Measurements from ENCODE around the gene WEE1.

WEE1 gene

DNA sequence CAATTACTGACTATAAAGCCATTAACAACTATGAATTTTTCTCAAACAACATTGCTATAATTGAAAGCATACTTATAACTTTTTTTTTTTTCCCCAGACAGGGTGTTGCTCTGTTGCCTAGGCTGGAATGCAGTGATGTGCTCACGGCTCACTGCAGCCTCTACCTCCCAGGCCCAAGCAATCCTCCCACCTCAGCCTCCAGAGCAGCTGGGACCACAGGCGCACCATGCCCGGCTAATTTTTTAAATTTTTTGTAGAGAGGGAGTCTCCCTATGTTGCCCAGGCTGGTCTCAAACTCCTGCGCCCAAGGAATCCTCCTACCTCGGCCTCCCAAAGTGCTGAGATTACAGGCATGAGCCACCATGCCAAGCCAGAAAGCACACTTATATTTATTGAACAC is 6.1 kb upstream of the WEE1 start:
- no peak for DNase-seq

DNA sequence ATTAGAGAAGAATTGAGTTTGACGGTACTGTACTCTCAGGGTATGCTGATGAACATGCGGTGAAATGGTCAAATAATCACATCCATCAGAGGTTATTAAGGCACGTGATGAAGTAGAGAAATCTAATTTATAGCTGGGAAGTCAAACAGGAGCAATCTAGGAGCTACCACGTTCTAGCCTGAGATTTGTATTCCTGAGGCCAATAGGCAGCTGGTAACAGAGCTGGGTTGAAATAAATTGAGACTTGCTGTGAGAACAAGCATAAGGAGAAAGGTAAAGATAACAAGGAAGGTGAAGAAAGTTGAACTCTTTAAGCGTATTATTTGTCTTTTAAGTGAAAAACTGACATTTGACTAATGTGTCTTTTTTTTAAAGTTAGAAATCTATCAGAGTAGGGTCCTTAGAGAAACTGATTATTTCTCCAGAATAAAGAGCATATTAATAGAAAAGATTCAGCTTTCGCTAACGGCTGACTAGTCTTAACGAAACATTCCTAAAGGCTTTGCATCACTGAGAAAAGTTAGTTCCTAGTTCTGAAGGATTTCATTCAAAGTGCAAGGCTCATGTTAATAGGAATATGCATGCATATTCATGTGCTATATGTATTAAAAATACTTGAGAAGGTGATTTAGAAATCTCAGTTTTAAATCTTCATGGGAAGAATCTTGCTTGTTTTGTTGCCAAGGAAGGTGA is 5.2 kb upstream of the WEE1 start:
- DNase-seq = no peak

- DNase-seq = peak; percentile 15
Observed at GRCh38 chr11:9568854-9569587, 4.4 kb upstream of the WEE1 start.

GRCh38 chr11:9569588-9570164 is 3.8 kb upstream of the WEE1 start:
- no peak for DNase-seq

DNA sequence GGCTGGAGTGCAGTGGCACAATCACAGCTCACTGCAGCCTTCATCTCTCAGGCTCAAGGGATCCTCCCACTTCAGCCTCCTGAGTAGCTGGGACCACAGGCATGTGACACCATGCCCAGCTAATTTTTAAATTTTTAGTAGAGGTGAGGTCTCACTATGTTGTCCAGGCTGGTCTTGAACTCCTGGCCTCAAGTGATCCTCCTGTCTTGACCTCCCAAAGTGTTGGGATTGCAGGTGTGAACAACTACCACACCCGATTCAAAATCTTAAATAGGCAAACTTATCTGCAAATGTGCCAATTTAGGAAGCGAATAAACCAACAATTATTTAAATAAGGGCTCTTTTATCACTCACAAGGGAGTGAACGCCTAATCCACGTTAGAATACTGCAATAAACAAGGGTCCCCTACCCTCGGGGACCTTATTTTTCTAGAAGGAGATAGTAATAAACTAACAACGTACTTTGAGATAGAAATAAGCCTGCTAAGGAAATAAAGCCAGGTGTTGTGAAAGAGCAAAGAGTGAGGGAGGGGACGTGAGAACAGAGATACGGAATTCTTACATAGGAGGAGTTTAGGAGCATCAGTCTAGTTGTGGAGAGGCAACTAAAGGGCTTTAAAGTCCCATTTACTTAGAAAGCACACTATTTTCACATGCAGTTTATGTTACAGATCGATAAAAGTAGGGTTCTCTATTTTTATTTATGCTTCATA is 3.0 kb upstream of the WEE1 start:
- DNase-seq = no peak

GRCh38 chr11:9571071-9571762 is 2.3 kb upstream of the WEE1 start:
- no peak for DNase-seq

GRCh38 chr11:9571763-9572115 is 1.7 kb upstream of the WEE1 start:
- DNase-seq = no peak

GRCh38 chr11:9573775-9574621 is 528 bp downstream of the WEE1 start:
- DNase-seq = no peak

DNA sequence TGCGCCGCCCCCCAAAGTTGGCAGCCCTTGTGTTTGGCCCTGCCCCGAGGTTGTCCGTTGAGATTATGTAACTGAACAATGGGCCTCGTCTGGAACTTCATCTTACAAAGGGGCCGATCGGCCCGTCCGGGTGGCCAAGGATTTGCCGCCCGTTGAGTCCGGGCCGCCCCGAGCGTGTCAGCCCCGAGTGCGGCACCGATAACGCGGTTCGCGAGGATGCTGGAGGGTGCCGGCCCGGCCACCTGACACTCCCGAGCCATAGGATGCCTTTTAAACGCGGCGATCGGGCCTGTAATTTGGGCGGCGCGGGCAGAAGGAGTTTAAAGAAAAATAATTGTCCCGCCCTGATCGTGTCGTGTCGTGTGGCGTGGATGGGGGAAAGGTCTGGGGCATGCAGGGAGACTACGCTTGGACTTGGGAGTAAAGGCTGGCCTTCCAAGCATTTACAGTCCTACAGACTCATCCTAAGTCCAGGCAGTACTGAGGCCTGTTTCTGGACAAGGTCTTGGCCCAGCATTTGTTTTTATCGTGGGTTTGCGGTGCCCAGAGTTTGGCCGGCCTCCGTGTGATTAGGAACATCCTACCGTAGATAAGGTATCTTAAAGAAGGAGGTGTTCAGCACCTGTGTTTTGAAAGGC is 1.3 kb downstream of the WEE1 start:
- peak; percentile 77 for DNase-seq

DNA sequence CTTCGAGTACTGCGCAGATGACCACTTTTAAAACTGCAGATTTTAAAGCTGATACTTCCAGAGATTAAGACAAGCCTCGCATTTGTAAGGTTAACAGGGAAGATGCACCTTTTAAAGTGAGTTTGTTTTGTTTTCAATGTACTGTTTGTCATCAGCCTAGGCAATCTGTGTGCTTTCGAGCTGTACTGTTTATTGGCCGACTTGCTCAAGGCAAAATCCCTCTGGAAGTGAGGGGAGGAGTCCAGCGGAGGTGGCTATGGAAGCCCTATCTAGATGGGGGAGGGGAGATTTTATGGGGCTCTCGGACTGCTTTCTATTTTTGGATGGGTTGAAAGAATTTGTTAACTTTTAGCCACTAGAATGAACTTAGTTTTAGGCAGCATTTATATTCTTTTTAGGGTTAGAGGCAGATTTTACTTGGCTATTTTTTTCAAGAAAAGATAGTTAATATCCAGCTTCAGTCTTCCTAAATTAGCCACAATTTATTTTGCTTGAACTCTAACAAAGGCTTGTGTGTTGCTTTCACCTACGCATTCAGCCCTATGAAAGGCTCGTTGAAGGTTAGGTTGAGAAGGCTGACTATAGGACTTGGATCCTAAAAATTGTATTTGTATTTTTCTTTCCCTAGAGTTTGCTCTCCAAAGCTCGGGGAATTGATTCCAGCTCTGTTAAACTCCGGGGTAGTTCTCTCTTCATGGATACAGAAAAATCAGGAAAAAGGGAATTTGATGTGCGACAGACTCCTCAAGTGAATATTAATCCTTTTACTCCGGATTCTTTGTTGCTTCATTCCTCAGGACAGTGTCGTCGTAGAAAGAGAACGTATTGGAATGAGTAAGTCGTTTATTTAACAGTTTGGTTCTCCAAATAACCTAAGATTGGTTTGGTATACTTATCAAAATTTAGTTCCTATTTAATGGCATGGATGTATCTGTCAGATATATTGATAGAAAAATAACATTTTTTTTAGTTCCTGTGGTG is 2.1 kb downstream of the WEE1 start:
- peak; percentile 68 for DNase-seq

DNA sequence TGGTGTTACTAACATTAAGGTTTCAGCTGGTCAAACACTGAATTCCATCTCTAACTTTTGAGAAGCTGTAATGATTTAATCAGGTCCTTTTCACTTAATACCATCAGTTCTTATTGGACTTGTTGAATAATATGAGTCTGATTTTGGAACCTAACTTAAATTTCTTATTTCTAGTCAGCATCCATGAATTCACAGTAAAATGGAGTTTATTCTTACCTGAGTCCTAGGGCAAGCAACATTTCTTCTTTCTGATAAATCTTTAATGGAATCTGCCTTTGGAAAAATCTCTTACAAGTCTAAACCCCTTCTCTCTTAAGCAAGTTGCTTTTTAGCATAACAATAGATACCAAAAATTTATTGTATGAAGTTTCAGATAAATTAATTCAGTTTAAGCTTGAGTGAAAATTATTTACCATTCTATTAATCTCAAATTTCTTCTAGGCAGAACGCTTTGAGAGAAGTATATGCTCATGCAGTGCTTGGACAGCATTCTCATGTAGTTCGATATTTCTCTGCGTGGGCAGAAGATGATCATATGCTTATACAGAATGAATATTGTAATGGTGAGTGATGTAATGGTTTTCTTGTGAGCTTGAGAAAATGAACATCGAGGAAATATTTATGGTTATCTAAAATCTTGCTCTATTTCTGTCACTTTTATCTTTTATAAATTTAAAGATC is 3.4 kb downstream of the WEE1 start:
- DNase-seq = no peak

- DNase-seq = no peak
Observed at GRCh38 chr11:9577556-9577955, 4.1 kb downstream of the WEE1 start.

DNA sequence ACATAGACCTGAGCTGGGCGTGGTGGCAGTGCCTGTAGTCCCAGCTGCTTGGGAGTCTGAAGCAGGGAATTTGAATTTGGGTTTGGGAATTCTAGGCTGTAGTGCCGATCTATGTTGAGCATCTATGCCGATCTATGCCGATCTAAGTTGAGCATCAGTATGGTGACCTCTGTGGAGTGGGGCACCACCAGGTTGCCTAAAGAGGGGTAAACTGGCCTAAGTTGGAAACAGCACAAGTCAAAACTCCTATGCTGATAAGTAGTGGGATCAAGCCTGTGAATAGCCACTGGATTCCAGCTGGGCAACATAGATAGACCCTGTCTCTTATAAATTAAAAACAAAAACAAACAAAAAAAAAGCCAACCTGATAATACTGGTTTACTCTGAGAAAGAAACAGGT is 7.4 kb downstream of the WEE1 start:
- no peak for DNase-seq

DNA sequence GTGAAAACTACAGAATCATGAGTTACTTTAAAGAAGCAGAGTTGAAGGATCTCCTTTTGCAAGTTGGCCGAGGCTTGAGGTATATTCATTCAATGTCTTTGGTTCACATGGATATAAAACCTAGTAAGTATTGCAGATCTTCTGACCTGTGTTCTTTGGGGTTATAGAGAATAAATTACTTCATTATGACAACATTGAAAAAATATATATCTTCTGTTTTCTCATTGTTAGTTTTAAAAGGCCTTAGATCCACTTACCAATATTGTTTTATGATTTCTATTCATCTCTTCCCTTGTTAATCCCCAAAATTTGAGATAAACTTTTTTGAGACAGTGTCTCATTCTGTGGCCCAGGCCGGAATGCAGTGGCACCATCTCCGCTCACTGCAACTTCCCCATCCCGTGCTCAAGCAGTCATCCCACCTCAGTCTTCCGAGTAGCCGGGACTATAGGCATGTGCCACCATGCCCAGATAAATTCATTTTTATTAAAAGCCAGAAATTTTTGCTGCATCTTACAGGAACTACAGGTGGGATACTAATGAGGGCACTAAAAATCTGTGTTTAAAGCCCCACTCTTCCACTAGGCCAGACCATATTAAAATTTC is 8.2 kb downstream of the WEE1 start:
- DNase-seq = no peak

DNA sequence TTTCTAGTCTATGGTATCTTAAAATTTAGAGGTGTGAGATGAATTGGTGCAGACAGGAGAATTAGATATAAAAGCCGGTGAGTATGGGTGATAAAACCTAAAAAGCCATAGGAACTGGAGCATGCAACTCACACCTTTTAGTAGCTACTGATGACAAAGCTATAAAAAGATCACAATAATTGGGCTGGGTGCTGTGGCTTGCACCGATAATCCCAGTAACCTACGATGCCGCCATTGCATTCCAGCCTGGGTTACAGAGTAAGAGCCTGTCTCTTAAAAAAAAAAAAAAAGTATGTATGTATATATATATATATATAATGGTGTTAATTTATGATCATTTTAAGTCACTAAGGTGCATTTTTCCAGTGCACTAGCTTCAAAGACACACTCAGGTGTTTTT is 17.2 kb downstream of the WEE1 start:
- no peak for DNase-seq

DNA sequence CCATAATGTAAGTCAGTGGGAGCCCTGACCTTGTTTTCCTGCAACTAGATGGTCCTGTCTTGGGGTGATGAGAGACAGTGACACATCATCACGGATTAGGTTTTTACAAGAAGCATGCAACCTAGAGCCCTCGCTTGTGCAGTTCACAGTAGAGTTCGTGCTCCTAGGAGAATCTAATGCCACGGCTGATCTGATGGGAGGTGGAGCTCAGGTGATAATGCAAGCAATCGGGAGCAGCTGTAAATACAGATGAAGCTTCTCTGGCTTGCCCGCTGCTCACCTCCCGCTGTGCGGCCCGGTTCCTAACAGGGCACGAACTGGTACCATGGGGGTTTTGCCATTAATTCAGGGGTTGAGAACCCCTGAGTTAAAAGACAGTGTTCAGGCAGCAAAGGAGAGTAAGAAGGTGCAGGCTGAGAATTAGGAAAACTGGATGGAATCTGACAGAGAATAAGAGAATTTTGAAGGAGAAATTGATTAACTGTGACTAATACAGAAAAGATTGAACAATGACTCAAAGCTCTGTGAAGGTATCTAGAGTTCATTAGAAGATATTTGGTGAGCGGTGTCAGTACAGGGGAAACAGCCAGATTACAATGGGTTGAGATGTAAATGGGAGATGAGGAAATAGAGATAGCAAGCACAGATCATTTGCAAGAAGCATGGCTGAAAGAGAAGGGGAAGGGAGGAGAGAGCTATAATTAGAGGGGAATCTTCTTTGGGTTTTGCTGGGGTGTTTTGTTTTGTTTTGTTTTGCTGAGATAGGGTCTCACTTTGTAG is 21.0 kb downstream of the WEE1 start:
- DNase-seq = no peak

DNA sequence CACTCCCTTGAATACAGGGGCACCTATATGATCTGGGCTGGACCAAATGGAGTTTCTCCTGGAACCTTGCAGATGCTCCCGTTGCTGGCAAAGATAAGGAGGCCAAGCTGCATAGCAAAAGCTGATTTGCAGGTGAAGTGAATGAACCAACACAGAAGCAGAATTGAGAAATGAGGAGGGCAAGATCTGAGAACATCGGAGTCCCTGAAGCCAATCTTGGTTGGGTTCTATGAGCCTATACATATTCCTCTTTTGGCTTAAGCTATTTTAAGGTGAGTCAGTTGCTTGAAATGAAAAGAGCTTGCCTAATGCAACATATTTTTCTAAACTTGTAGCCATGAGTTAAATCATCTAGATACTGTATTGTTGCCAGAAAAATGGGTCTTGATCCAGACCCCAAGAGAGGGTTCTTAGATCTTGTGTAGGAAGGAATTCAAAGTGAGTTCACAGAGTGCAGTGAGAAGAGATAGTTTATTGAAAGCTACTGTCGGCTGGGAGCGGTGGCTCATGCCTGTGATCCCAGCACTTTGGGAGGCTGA is 23.5 kb downstream of the WEE1 start:
- no peak for DNase-seq

DNA sequence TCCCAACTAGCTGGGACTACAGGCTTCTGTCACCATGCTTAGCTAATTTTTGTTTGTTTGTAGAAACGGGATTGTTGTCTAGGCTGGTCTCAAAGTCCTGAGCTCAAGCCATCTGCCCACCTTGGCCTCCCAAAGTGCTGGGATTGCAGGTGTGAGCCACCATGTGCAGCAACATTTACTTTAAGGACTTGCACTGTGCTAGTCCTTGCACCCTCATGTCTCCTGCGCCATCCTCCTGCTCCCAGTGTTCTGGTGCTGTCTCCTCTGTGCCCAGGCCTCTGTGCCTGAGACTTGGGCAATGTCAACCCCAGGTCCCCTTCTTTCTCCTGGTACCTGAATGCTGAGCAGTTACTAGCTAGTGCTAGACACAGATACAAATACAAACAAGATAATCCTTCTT is 26.7 kb downstream of the WEE1 start:
- DNase-seq = no peak
